Measurements from ENCODE around the gene TNRC18. TPM values are rescaled to one million over a fixed set of nuclear protein-coding genes. Genes with fewer than 3 reads are reported as not detected.
"Not testable (repeated sequence)": the region's sequence is repeated elsewhere in the genome, so short reads cannot be mapped to it uniquely, and the experiment has no call there.

The TNRC18 gene
- total RNA-seq, 4 donors from 2014 or later: 17.9 to 75.5 (median 48.4) TPM

DNA sequence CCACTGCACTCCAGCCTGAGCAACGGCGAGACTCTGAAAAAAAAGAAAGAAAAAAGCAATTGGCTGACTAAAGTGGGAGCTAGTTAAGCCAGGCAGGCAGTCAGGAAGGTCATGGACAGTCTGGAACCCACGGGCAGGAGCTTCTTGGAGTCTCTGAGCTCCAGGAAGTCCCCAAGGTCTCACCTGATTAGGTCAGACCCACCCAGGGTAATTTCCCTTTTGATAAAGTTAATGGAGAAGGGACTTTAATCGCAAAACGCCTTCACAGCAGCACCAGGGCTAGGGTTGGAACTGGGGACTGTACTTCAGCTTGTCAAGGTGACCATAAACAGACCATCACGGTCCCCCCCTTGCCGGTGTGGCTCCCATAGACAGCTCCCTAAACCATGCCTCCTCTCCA lies 134.3 kb downstream of the TNRC18 start:
- H3K4me1 ChIP-seq: peaks cover 0 to 7% (median 0%) of the 10 kb centered on the region in 3 donors
- intact Hi-C loops (cut with DNase I): no loop called here
- H3K27me3 ChIP-seq: peaks cover 0 to 11% (median 0%) of the 10 kb centered on the region in 4 donors
- no peak for DNase-seq
- 83% methylated on average over 7 of the region's 7 CpGs for WGBS, 2 donors
- H3K9me3 ChIP-seq: no peaks in the 10 kb centered on the region
- H3K4me3 ChIP-seq: no peak overlapping the region
- no peaks in the 10 kb centered on the region for H3K36me3 ChIP-seq
- TF ChIP-seq POLR2A (IDR thresholded peaks at IDR 0.05): no peak
- TF ChIP-seq, protein P1, sequence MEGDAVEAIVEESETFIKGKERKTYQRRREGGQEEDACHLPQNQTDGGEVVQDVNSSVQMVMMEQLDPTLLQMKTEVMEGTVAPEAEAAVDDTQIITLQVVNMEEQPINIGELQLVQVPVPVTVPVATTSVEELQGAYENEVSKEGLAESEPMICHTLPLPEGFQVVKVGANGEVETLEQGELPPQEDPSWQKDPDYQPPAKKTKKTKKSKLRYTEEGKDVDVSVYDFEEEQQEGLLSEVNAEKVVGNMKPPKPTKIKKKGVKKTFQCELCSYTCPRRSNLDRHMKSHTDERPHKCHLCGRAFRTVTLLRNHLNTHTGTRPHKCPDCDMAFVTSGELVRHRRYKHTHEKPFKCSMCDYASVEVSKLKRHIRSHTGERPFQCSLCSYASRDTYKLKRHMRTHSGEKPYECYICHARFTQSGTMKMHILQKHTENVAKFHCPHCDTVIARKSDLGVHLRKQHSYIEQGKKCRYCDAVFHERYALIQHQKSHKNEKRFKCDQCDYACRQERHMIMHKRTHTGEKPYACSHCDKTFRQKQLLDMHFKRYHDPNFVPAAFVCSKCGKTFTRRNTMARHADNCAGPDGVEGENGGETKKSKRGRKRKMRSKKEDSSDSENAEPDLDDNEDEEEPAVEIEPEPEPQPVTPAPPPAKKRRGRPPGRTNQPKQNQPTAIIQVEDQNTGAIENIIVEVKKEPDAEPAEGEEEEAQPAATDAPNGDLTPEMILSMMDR (IDR thresholded peaks at IDR 0.05): no peak
- no peak overlapping the region for H3K27ac ChIP-seq

DNA sequence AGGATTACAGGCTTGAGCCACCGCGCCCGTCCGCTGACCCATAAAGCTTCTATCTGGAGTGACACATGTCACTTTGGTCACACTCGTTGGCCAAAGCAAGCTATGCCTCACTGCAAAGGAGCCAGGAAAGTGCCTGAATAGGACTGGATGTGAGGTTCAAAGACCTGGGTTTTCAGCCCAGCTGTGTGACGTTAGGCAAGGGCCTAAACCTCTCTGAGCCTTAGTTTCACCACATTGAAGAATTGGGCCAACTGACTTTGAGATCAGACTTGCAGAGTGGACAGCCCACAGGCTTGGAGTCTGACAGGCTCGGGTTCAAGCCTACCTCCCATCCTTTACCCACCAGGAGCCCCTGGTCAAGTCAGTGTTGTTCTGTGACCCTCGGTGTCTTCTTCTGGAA lies 135.1 kb downstream of the TNRC18 start:
- H3K4me1 ChIP-seq; intact Hi-C loops (cut with DNase I); DNase-seq; H3K4me3 ChIP-seq; H3K27ac ChIP-seq; H3K36me3 ChIP-seq; H3K9me3 ChIP-seq: not testable (repeated sequence)
- 13 to 67% methylated on average over 1 of the region's 8 CpGs for WGBS, 2 donors
- H3K27me3 ChIP-seq: peaks cover 0 to 19% (median 0%) of the 10 kb centered on the region in 4 donors

DNA sequence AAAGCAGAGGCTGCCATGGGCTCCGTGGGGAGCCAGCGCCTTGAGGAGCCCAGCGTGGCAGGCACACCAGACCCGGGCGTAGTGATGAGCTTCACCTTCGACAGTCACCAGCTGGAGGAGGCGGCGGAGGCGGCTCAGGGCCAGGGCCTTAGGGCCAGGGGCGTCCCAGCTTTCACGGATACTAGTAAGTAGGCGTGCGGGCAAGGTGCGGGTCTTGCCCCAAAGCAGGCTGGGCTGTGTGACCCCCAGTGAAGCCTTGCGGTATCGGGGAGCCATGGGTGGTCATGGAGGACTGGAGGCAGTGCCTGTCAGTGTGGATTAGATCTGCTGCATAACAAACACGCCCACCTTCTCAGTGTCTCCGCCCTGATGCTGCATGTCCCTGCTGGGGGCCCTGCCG lies 135.8 kb downstream of the TNRC18 start:
- intact Hi-C loops (cut with DNase I): no loop called here
- 80 to 96% methylated on average over 2 to 4 of the region's 19 CpGs for WGBS, 2 donors

DNA sequence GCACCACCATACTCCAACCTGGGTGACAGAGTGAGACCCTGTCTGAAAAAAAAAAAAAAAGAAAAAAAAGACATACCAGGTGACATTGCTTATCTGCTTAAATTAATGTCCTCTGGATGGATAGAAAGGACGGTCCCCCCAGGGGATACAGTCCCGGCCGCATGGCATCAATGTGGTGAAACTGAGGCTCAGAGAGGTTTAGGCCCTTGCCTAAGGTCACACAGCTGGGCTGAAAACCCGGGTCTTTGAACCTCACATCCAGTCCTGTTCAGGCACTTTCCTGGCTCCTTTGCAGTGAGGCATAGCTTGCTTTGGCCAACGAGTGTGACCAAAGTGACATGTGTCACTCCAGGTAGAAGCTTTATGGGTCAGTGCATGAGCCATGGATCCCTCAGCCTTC lies 136.3 kb downstream of the TNRC18 start:
- DNase-seq; H3K4me3 ChIP-seq; intact Hi-C loops (cut with DNase I); H3K9me3 ChIP-seq; H3K36me3 ChIP-seq; H3K27ac ChIP-seq: not testable (repeated sequence)
- Histone ChIP-seq H3K4me1 (peaks cover 6 to 16% (median 10%) of the 10 kb centered on the region in 3 donors), H3K27me3 (peaks cover 0 to 28% (median 0%) of the 10 kb centered on the region in 4 donors)
- 79 to 84% methylated on average over 4 to 5 of the region's 5 CpGs for WGBS, 2 donors

More for the DNA sequence above, 135.8 kb downstream of the TNRC18 start:
- TF ChIP-seq POLR2A (IDR thresholded peaks at IDR 0.05): no peak
- TF ChIP-seq, protein P1 (IDR thresholded peaks at IDR 0.05): no peak
- Histone ChIP-seq H3K4me1 (peaks cover 6 to 16% (median 10%) of the 10 kb centered on the region in 3 donors), H3K36me3 (no peaks in the 10 kb centered on the region), H3K9me3 (no peaks in the 10 kb centered on the region), H3K4me3 (no peak overlapping the region), H3K27ac (no peak overlapping the region), H3K27me3 (peaks cover 0 to 26% (median 0%) of the 10 kb centered on the region in 4 donors)
- DNase-seq: no peak

DNA sequence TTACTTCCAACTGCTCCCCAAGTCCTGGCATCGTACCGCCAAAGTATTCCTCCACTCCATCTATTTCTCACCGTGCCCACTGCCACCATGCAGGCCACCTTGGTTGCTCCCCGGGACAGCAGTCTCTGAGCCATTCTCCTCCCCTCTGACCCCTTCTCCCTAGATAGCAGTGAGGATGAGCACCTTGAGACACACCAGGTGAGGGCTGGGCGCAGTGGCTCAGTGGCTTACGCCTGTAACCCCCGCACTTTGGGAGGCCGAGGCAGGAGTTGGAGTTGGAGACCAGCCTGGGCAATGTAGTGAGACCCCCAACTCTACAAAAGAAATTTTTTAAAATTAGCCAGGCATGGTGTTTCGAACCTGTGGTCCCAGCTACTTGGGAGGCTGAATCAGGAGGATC lies 136.7 kb downstream of the TNRC18 start:
- WGBS, 2 donors: 87 to 93% methylated on average over 8 to 9 of the region's 9 CpGs
- H3K27ac ChIP-seq: no peak overlapping the region
- no peaks in the 10 kb centered on the region for H3K9me3 ChIP-seq

More for the DNA sequence above, 136.7 kb downstream of the TNRC18 start:
- TF ChIP-seq, protein P1 (IDR thresholded peaks at IDR 0.05): no peak
- no peak for TF ChIP-seq POLR2A (IDR thresholded peaks at IDR 0.05)
- no peak overlapping the region for H3K4me3 ChIP-seq
- peaks cover 6 to 16% (median 10%) of the 10 kb centered on the region in 3 donors for H3K4me1 ChIP-seq
- H3K27me3 ChIP-seq: peaks cover 0 to 32% (median 0%) of the 10 kb centered on the region in 4 donors
- DNase-seq: no peak
- H3K36me3 ChIP-seq: no peaks in the 10 kb centered on the region
- intact Hi-C loops (cut with DNase I): no loop called here

All from esophagus squamous epithelium (tissue), 5 donors.